Trophoblast cell (in vitro differentiated cells and primary cell): ENCODE results near the gene PET100.

ENCODE experiments used
- DNase-seq, 2 donors: peaks; one replicate each; pipeline ENCODE4 v3.0.0-alpha.2; 2016
- H2AFZ ChIP-seq: 2 replicates; pipeline ENCODE4 v1.6.1; 2013; ENCODE audit warnings: low read length, moderate library complexity, mild to moderate bottlenecking; ENCODE audit not compliant: insufficient read depth, poor library complexity
- H2AK5ac ChIP-seq: 2 replicates; pipeline ENCODE4 v1.6.1; 2013; ENCODE audit warnings: mild to moderate bottlenecking, low read length
- H2BK120ac ChIP-seq: 2 replicates; pipeline ENCODE4 v1.6.1; 2013; ENCODE audit warnings: low read length, mild to moderate bottlenecking, moderate library complexity; ENCODE audit not compliant: insufficient read depth, poor library complexity
- H2BK12ac ChIP-seq: 2 replicates; pipeline ENCODE4 v1.6.1; 2013; ENCODE audit warnings: mild to moderate bottlenecking, low read length, moderate library complexity
- H2BK5ac ChIP-seq: 2 replicates; pipeline ENCODE4 v1.6.1; 2013; ENCODE audit warnings: low read length, low read depth, moderate library complexity, mild to moderate bottlenecking; ENCODE audit not compliant: poor library complexity
- H3K14ac ChIP-seq: 2 replicates; pipeline ENCODE4 v1.6.1; 2013; ENCODE audit warnings: mild to moderate bottlenecking, low read length
- H3K18ac ChIP-seq: 2 replicates; pipeline ENCODE4 v1.6.1; 2013; ENCODE audit warnings: mild to moderate bottlenecking, low read length
- H3K23ac ChIP-seq: 2 replicates; pipeline ENCODE4 v1.6.1; 2013; ENCODE audit warnings: low read length
- H3K27ac ChIP-seq: 2 replicates; pipeline ENCODE4 v1.5.1; 2013; ENCODE audit warnings: low read depth, mild to moderate bottlenecking, inconsistent platforms, low read length, moderate library complexity
- H3K27me3 ChIP-seq: 2 replicates; pipeline ENCODE4 v1.6.1; 2013; ENCODE audit warnings: inconsistent platforms, mild to moderate bottlenecking, low read length, moderate library complexity; ENCODE audit not compliant: insufficient read depth
- H3K36me3 ChIP-seq, 2 experiments: 1 replicate in 1 of 2; 2 replicates in 1 of 2; pipeline ENCODE4 v1.6.1; 2013; ENCODE audit warnings: low read length in 2 of 2, mild to moderate bottlenecking in 2 of 2, moderate library complexity in 1 of 2; ENCODE audit not compliant: insufficient read depth in 2 of 2, control insufficient read depth in 1 of 2
- H3K4ac ChIP-seq: 2 replicates; pipeline ENCODE4 v1.6.1; 2013; ENCODE audit warnings: low read depth, mild to moderate bottlenecking, low read length, moderate library complexity
- H3K4me1 ChIP-seq, 2 experiments: 1 replicate in 1 of 2; 2 replicates in 1 of 2; pipeline ENCODE4 v1.6.1; 2013; ENCODE audit warnings: low read length in 2 of 2, mild to moderate bottlenecking in 2 of 2, moderate library complexity in 1 of 2; ENCODE audit not compliant: insufficient read depth in 2 of 2, control insufficient read depth in 1 of 2
- H3K4me2 ChIP-seq: 2 replicates; pipeline ENCODE4 v1.6.1; 2013; ENCODE audit warnings: inconsistent platforms, mild to moderate bottlenecking, low read length, moderate library complexity
- H3K4me3 ChIP-seq: 2 replicates; pipeline ENCODE4 v1.5.1; 2013; ENCODE audit warnings: mild to moderate bottlenecking, low read depth, low read length, inconsistent platforms
- H3K79me1 ChIP-seq: one replicate; pipeline ENCODE4 v1.6.1; 2013; ENCODE audit warnings: low read length
- H3K79me2 ChIP-seq: 2 replicates; pipeline ENCODE4 v1.6.1; 2013; ENCODE audit warnings: low read length, mild to moderate bottlenecking; ENCODE audit not compliant: control insufficient read depth, insufficient read depth, poor library complexity
- H3K9ac ChIP-seq: 2 replicates; pipeline ENCODE4 v1.6.1; 2013; ENCODE audit warnings: mild to moderate bottlenecking, low read length
- H3K9me3 ChIP-seq: 2 replicates; pipeline ENCODE4 v1.6.1; 2013; ENCODE audit warnings: low read depth, mild to moderate bottlenecking, control low read depth, inconsistent platforms, low read length; ENCODE audit not compliant: insufficient read depth
- H4K12ac ChIP-seq: 2 replicates; pipeline ENCODE4 v1.6.1; 2013; ENCODE audit warnings: low read depth, mild to moderate bottlenecking, low read length, moderate library complexity
- H4K8ac ChIP-seq: 2 replicates; pipeline ENCODE4 v1.6.1; 2013; ENCODE audit warnings: low read depth, mild to moderate bottlenecking, low read length, moderate library complexity
- H4K91ac ChIP-seq: one replicate; pipeline ENCODE4 v1.6.1; 2013; ENCODE audit warnings: low read depth, mild to moderate bottlenecking, low read length, moderate library complexity
- WGBS: extraction: QIAGEN DNeasy Blood & Tissue Kit; methylation state at CpG from one replicate; pipeline ENCODE4 v1.1.7; 2013; ENCODE audit warnings: missing lambda C conversion rate; ENCODE audit not compliant: insufficient read length, insufficient coverage; ENCODE audit errors: extremely low coverage; 5-methylcytosine and 5-hydroxymethylcytosine counted together

PET100 gene

GRCh38 chr19:7644550-7644877 lies 14.9 kb downstream of the PET100 start:
- Histone ChIP-seq H3K4me1 (no peaks in the 10 kb centered on the region), H2AFZ (no peak overlapping the region), H2AK5ac (no peak overlapping the region), H3K4me2 (no peak overlapping the region), H3K18ac (no peak overlapping the region), H3K14ac (no peak overlapping the region), H2BK120ac (no peak overlapping the region), H3K9me3 (peaks cover 6% of the 10 kb centered on the region), H3K79me1 (no peaks in the 10 kb centered on the region), H3K27ac (no peak overlapping the region), H2BK5ac (no peak overlapping the region), H3K9ac (no peak overlapping the region), H3K4ac (no peak overlapping the region), H2BK12ac (no peak overlapping the region), H3K4me3 (no peak overlapping the region), H4K12ac (no peak overlapping the region), H4K8ac (no peak overlapping the region), H3K79me2 (no peaks in the 10 kb centered on the region), H4K91ac (no peak overlapping the region), H3K23ac (no peak overlapping the region), H3K27me3 (no peaks in the 10 kb centered on the region), H3K36me3 (peaks cover 38 to 41% of the 10 kb centered on the region in 2 experiments)
- DNase-seq, result no peak
- no CpG with 5 or more reads among the region's 20 CpGs for WGBS

GRCh38 chr19:7645163-7645562 lies 15.6 kb downstream of the PET100 start:
- no peak overlapping the region for H2AK5ac ChIP-seq
- no peak overlapping the region for H2BK12ac ChIP-seq
- no peak overlapping the region for H3K14ac ChIP-seq
- H3K4ac ChIP-seq, result no peak overlapping the region
- no peak overlapping the region for H4K12ac ChIP-seq
- no peak overlapping the region for H3K23ac ChIP-seq
- no peak for DNase-seq
- WGBS, result no CpG with 5 or more reads among the region's 14 CpGs
- H3K4me2 ChIP-seq, result no peak overlapping the region
- H3K27me3 ChIP-seq, result no peaks in the 10 kb centered on the region
- no peak overlapping the region for H3K4me3 ChIP-seq
- H3K27ac ChIP-seq, result no peak overlapping the region
- no peaks in the 10 kb centered on the region for H3K4me1 ChIP-seq
- peaks cover 35 to 40% of the 10 kb centered on the region in 2 experiments for H3K36me3 ChIP-seq
- no peak overlapping the region for H2BK5ac ChIP-seq
- no peak overlapping the region for H2BK120ac ChIP-seq
- no peak overlapping the region for H2AFZ ChIP-seq
- H3K9me3 ChIP-seq, result peaks cover 5% of the 10 kb centered on the region
- H3K79me2 ChIP-seq, result no peaks in the 10 kb centered on the region
- H4K8ac ChIP-seq, result no peak overlapping the region
- no peaks in the 10 kb centered on the region for H3K79me1 ChIP-seq
- H3K18ac ChIP-seq, result no peak overlapping the region
- no peak overlapping the region for H4K91ac ChIP-seq
- H3K9ac ChIP-seq, result no peak overlapping the region

GRCh38 chr19:7645656-7646425 lies 16.2 kb downstream of the PET100 start:
- Histone ChIP-seq H3K14ac (no peak overlapping the region), H3K9me3 (peaks cover 2% of the 10 kb centered on the region), H2AK5ac (no peak overlapping the region), H3K27me3 (no peaks in the 10 kb centered on the region), H3K4ac (no peak overlapping the region), H2BK12ac (no peak overlapping the region), H3K9ac (no peak overlapping the region), H3K18ac (no peak overlapping the region), H2BK120ac (no peak overlapping the region), H3K23ac (no peak overlapping the region), H2AFZ (no peak overlapping the region), H2BK5ac (no peak overlapping the region), H3K36me3 (peaks cover 33 to 38% of the 10 kb centered on the region in 2 experiments), H4K91ac (no peak overlapping the region), H4K12ac (no peak overlapping the region), H3K4me2 (no peak overlapping the region), H3K27ac (no peak overlapping the region), H4K8ac (no peak overlapping the region), H3K4me3 (peak overlapping the region; percentile 6), H3K79me1 (no peaks in the 10 kb centered on the region), H3K79me2 (no peaks in the 10 kb centered on the region), H3K4me1 (no peaks in the 10 kb centered on the region)
- DNase-seq, result no peak
- no CpG with 5 or more reads among the region's 20 CpGs for WGBS

- Histone ChIP-seq H4K12ac (no peak overlapping the region), H3K27me3 (no peaks in the 10 kb centered on the region), H4K91ac (no peak overlapping the region), H3K27ac (no peak overlapping the region), H3K4me3 (peak overlapping the region; percentile 6), H2AFZ (no peak overlapping the region), H3K79me2 (no peaks in the 10 kb centered on the region), H3K9ac (no peak overlapping the region), H2BK12ac (no peak overlapping the region), H3K9me3 (peaks cover 2% of the 10 kb centered on the region), H2AK5ac (no peak overlapping the region), H2BK120ac (no peak overlapping the region), H3K36me3 (peaks cover 33 to 38% of the 10 kb centered on the region in 2 experiments), H3K23ac (no peak overlapping the region), H2BK5ac (no peak overlapping the region), H3K4me1 (no peaks in the 10 kb centered on the region), H3K79me1 (no peaks in the 10 kb centered on the region), H3K4ac (no peak overlapping the region), H3K18ac (no peak overlapping the region), H4K8ac (no peak overlapping the region), H3K4me2 (no peak overlapping the region), H3K14ac (no peak overlapping the region)
- no peak for DNase-seq
- no CpG with 5 or more reads among the region's 8 CpGs for WGBS
Observed at GRCh38 chr19:7646426-7646700, 16.8 kb downstream of the PET100 start.
